Activated CD8-positive, alpha-beta memory T cell treated with anti-CD3 and anti-CD28 coated beads, Interleukin-2, amount 10 ng/mL, durations not matched to agents 7 days and 5 days (primary cell): ENCODE measurements around the gene BIN2. TPM values are rescaled to one million over a fixed set of nuclear protein-coding genes. Genes with fewer than 3 reads are reported as not detected.
"Not testable (repeated sequence)": the region's sequence is repeated elsewhere in the genome, so short reads cannot be mapped to it uniquely, and the experiment has no call there.

Source experiments
- ATAC-seq: fragments of 150-1000 bp; cut with Tn5 transposase; one replicate; pipeline ENCODE4 v1.10.0; 2021; ENCODE audit warnings: moderate library complexity
- CTCF ChIA-PET: fragments of 350-600 bp; sonication (Branson Sonifier 250); formaldehyde crosslinking; loops from one replicate; lab custom pipeline; 2021; ENCODE audit warnings: antibody characterized with exemption; lab: Charles Lee
- DNase-seq: peaks from one replicate; pipeline ENCODE4 v3.0.0-alpha.2; 2020
- H3K27ac Mint-ChIP-seq: one replicate; pipeline ENCODE4 v1.8.0; 2021; ENCODE audit warnings: mild to moderate bottlenecking, mixed read lengths
- H3K27me3 Mint-ChIP-seq: one replicate; pipeline ENCODE4 v1.8.0; 2021; ENCODE audit warnings: mixed read lengths
- H3K36me3 Mint-ChIP-seq: one replicate; pipeline ENCODE4 v1.8.0; 2021; ENCODE audit warnings: mild to moderate bottlenecking, mixed read lengths
- H3K4me1 Mint-ChIP-seq: one replicate; pipeline ENCODE4 v1.8.0; 2021; ENCODE audit warnings: mixed read lengths
- H3K4me3 Mint-ChIP-seq: one replicate; pipeline ENCODE4 v1.8.0; 2021; ENCODE audit warnings: mild to moderate bottlenecking, moderate library complexity, mixed read lengths
- H3K9me3 Mint-ChIP-seq: one replicate; pipeline ENCODE4 v1.8.0; 2022; ENCODE audit warnings: low read depth, mixed read lengths
- total RNA-seq, 2 experiments: library from RNA; stranded (reverse); gene quantifications; one replicate each; pipeline ENCODE4 v1.2.3, GENCODE V29; 2021

Gene BIN2
- total RNA-seq, 2 experiments from 2014 or later, result 109 to 147 TPM

- Mint-ChIP-seq H3K27ac (no peak overlapping the region), H3K9me3 (no peaks in the 10 kb centered on the region), H3K36me3 (peaks cover 2% of the 10 kb centered on the region), H3K4me3 (no peak overlapping the region), H3K4me1 (peaks cover 14% of the 10 kb centered on the region), H3K27me3 (peaks cover 4% of the 10 kb centered on the region)
- CTCF ChIA-PET, result interaction anchor here (1.0 to 3.6 kb wide), 7 partner anchors 10 to 89 kb away, joined by 3 to 34 read pairs (median 9); partner anchors contain the start of gene DAZAP2
- DNase-seq (no peak), ATAC-seq (no peak)
These were observed 60.6 kb downstream of the BIN2 start for GRCh38 chr12:51263341-51263740.

DNA sequence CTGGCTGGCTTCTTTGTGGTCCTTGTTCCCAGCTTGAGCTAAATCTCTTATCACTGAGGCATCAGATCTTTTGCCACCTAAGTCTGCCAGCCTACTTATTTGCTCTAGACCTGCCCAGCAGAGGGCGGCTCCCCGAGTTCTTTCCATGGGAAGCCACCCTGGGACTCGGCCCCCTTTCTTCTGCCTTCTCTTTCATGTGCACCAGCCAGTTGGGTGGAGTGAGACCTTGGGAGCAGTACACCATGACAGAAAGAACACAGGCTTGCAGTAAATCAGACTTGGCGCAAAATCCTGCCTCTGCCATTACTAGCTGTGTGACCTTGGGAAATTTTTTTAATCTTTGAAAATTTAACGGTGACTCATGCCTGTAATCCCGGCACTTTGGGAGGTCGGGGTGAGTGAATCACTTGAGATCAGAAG, 61.2 kb downstream of the BIN2 start:
- no peaks in the 10 kb centered on the region for H3K9me3 Mint-ChIP-seq
- H3K4me1 Mint-ChIP-seq, result peaks cover 14% of the 10 kb centered on the region
- CTCF ChIA-PET, result interaction anchor here (0.6 to 3.6 kb wide), 9 partner anchors 8 to 251 kb away, joined by 3 to 34 read pairs (median 4); partner anchors contain the start of genes DAZAP2 and POU6F1
- H3K27me3 Mint-ChIP-seq, result no peaks in the 10 kb centered on the region
- no peak overlapping the region for H3K4me3 Mint-ChIP-seq
- peaks cover 2% of the 10 kb centered on the region for H3K36me3 Mint-ChIP-seq
- ATAC-seq, result peak; percentile 31
- DNase-seq, result peak; percentile 51
- H3K27ac Mint-ChIP-seq, result no peak overlapping the region

DNA sequence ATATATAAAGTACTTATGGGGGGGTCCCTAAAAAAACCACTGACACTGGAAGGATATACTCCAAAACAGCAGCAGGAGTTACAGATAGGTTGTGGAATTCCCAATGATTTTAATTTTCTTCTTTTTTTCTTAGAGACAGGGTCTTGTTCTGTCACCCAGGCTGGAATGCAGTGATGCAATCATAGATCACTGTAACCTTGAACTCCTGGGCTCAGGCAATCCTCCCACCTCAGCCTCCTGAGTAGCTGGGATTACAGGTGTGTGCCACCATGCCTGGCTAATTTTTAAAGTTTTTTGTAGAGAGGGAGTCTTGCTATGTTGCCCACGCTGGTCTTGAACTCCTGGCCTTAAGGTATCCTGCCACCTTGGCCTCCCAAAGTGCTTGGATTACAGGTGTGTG, 64.4 kb downstream of the BIN2 start:
- not testable (repeated sequence) for H3K4me1 Mint-ChIP-seq, H3K9me3 Mint-ChIP-seq, H3K27me3 Mint-ChIP-seq, H3K27ac Mint-ChIP-seq, ATAC-seq, DNase-seq, H3K36me3 Mint-ChIP-seq, H3K4me3 Mint-ChIP-seq
- CTCF ChIA-PET, result interaction anchor here (1.4 kb wide), 1 partner anchor 90 kb away, joined by 3 read pairs; no protein-coding TSS in a partner anchor

DNA sequence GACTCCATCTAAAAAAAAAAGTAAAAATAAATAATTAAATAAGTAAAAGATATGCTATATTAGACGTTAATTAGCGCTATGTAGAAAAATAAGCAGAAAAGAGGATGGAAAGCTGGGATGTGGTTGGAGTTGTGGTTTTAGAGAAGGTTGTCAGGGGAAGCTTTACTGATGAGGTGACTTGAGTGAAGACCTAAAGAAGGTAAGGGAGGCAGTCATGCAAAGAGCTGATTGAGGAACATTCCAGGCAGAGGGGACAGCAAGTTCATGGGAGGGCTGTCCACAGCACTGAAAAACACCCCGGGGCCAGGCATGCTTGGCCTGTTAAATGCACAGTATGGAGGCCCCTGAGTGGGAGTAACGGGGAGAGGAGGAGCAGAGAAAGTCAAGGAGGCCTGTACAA, 69.4 kb downstream of the BIN2 start:
- Mint-ChIP-seq H3K27ac (no peak overlapping the region), H3K36me3 (no peaks in the 10 kb centered on the region), H3K4me3 (no peak overlapping the region), H3K4me1 (peaks cover 3% of the 10 kb centered on the region), H3K9me3 (no peaks in the 10 kb centered on the region), H3K27me3 (no peaks in the 10 kb centered on the region)
- CTCF ChIA-PET, result interaction anchor here (1.1 kb wide), 1 partner anchor 17 kb away, joined by 3 read pairs; no protein-coding TSS in a partner anchor
- ATAC-seq (no peak), DNase-seq (no peak)

DNA sequence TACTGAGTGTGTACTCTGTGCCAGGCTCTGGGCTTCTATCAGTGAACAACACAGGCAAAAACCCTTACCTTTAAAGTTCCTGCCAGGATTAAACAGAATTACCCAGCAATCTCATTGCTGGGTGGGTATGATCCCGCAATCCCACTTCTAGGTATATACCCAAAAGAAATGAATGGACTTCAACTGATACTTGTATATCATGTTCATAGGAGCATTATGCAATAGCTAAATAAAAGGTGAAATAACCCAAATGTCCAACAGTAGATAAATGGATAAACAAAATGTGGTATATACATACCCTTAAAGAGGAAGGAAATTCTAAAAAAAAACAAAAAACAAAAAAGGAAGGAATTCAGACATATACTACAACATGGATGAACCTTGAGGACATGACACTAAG, 70.7 kb downstream of the BIN2 start:
- DNase-seq, result no peak
- ATAC-seq, result no peak
- no peak overlapping the region for H3K27ac Mint-ChIP-seq
- H3K4me3 Mint-ChIP-seq, result no peak overlapping the region
- peaks cover 1% of the 10 kb centered on the region for H3K36me3 Mint-ChIP-seq
- H3K4me1 Mint-ChIP-seq, result peaks cover 4% of the 10 kb centered on the region
- CTCF ChIA-PET, result interaction anchor here (0.7 to 1.8 kb wide), 15 partner anchors 10 to 488 kb away, joined by 3 to 14 read pairs (median 4); partner anchors contain the start of genes DAZAP2, POU6F1 and SLC11A2
- H3K27me3 Mint-ChIP-seq, result no peaks in the 10 kb centered on the region
- H3K9me3 Mint-ChIP-seq, result no peaks in the 10 kb centered on the region

GRCh38 chr12:51247523-51248206, 76.3 kb downstream of the BIN2 start:
- Mint-ChIP-seq H3K4me1 (peaks cover 37% of the 10 kb centered on the region), H3K36me3 (peaks cover 19% of the 10 kb centered on the region), H3K27me3 (no peaks in the 10 kb centered on the region), H3K4me3 (no peak overlapping the region), H3K27ac (no peak overlapping the region), H3K9me3 (no peaks in the 10 kb centered on the region)
- no peak for ATAC-seq
- DNase-seq, result no peak
- CTCF ChIA-PET, result no interaction called here

DNA sequence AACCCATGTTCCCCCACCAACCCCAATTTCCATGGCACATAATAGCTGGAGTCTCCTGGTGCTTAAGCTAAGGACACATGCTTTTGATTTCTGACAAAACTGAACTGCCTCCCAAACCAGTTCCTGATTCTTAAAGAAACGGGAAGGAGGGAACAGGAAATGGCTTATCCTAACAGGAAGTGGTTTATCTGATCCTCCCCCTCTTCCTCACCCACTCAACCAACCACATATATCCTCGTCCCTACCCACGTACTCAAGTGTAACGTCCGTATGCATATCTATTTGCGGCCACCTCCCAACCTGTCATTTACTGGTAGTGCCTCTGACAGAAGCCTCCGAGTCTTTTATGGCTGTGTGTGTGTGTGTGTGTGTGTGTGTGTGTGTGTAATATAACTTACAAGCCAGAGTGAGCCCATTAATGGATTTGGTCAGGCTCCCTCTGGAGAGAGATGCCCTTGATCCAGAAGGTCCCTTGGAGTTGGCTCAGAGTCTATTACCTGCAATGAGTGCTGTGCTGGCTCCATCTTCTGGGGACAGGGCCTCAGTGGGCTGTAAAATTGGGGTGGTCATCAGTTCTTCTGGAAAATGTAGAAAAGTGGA, 77.6 kb downstream of the BIN2 start:
- Mint-ChIP-seq H3K9me3 (no peaks in the 10 kb centered on the region), H3K36me3 (peaks cover 28% of the 10 kb centered on the region), H3K4me1 (peaks cover 42% of the 10 kb centered on the region), H3K27me3 (no peaks in the 10 kb centered on the region), H3K27ac (peak overlapping the region; percentile 85), H3K4me3 (peak overlapping the region; percentile 11)
- peak; percentile 72 for ATAC-seq
- CTCF ChIA-PET, result interaction anchor here (1.4 to 2.4 kb wide), 3 partner anchors 16 to 481 kb away, joined by 3 to 10 read pairs (median 9); no protein-coding TSS in a partner anchor
- peak; percentile 60 for DNase-seq

GRCh38 chr12:51245476-51246253, 78.3 kb downstream of the BIN2 start:
- Mint-ChIP-seq H3K27ac (peak overlapping the region; percentile 85), H3K27me3 (no peaks in the 10 kb centered on the region), H3K4me1 (peaks cover 47% of the 10 kb centered on the region), H3K36me3 (peaks cover 35% of the 10 kb centered on the region), H3K9me3 (no peaks in the 10 kb centered on the region), H3K4me3 (no peak overlapping the region)
- ATAC-seq, result no peak
- no peak for DNase-seq
- CTCF ChIA-PET, result interaction anchor here (0.7 to 2.4 kb wide), 4 partner anchors 17 to 480 kb away, joined by 3 to 10 read pairs (median 6); no protein-coding TSS in a partner anchor

GRCh38 chr12:51244269-51244668, 79.7 kb downstream of the BIN2 start:
- H3K4me1 Mint-ChIP-seq, result peaks cover 59% of the 10 kb centered on the region
- peaks cover 45% of the 10 kb centered on the region for H3K36me3 Mint-ChIP-seq
- H3K27me3 Mint-ChIP-seq, result no peaks in the 10 kb centered on the region
- ATAC-seq (no peak), DNase-seq (no peak)
- CTCF ChIA-PET, result interaction anchor here (0.6 to 3.8 kb wide), 5 partner anchors 9 to 1069 kb away, joined by 3 to 11 read pairs (median 9); no protein-coding TSS in a partner anchor
- H3K4me3 Mint-ChIP-seq, result no peak overlapping the region
- H3K9me3 Mint-ChIP-seq, result no peaks in the 10 kb centered on the region
- H3K27ac Mint-ChIP-seq, result no peak overlapping the region

DNA sequence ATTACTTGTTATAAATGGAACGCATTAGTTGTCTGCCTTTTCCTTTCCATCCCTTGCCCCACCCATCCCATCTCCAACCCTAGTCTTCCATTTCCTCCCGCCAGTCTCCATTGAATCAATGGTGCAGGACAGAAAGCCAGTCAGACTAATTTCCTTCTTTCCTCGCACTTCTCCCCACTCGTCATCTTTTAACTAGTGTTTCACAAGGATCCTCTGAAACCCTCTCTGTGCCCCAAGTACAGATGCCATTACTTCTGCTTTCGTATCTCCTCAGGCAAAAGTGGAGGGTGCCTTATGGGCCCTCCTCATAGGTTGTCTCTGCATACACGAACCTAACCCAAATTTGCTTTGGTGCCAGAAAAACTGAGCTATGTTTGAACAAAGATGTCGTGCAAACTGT, 81.1 kb downstream of the BIN2 start:
- ATAC-seq (no peak), DNase-seq (no peak)
- H3K4me3 Mint-ChIP-seq, result no peak overlapping the region
- H3K4me1 Mint-ChIP-seq, result peaks cover 59% of the 10 kb centered on the region
- no peaks in the 10 kb centered on the region for H3K27me3 Mint-ChIP-seq
- peak overlapping the region; percentile 43 for H3K27ac Mint-ChIP-seq
- H3K9me3 Mint-ChIP-seq, result no peaks in the 10 kb centered on the region
- peaks cover 45% of the 10 kb centered on the region for H3K36me3 Mint-ChIP-seq
- CTCF ChIA-PET, result interaction anchor here (3.8 kb wide), 1 partner anchor 10 kb away, joined by 11 read pairs; no protein-coding TSS in a partner anchor

GRCh38 chr12:51242120-51242519, 81.9 kb downstream of the BIN2 start:
- no peaks in the 10 kb centered on the region for H3K9me3 Mint-ChIP-seq
- CTCF ChIA-PET, result interaction anchor here (3.8 kb wide), 1 partner anchor 11 kb away, joined by 11 read pairs; no protein-coding TSS in a partner anchor
- no peak overlapping the region for H3K27ac Mint-ChIP-seq

GRCh38 chr12:51240971-51241370, 83.0 kb downstream of the BIN2 start:
- Mint-ChIP-seq H3K4me1 (peaks cover 43% of the 10 kb centered on the region), H3K4me3 (peak overlapping the region; percentile 91), H3K27me3 (no peaks in the 10 kb centered on the region), H3K36me3 (peaks cover 40% of the 10 kb centered on the region), H3K27ac (peak overlapping the region; percentile 37), H3K9me3 (no peaks in the 10 kb centered on the region)
- DNase-seq (no peak), ATAC-seq (no peak)
- CTCF ChIA-PET, result interaction anchor here (1.0 to 3.8 kb wide), 3 partner anchors 12 to 100 kb away, joined by 3 to 11 read pairs (median 6); no protein-coding TSS in a partner anchor

More at GRCh38 chr12:51242120-51242519, 81.9 kb downstream of the BIN2 start:
- H3K27me3 Mint-ChIP-seq, result no peaks in the 10 kb centered on the region
- no peak for ATAC-seq
- DNase-seq, result no peak
- H3K4me1 Mint-ChIP-seq, result peaks cover 54% of the 10 kb centered on the region
- H3K36me3 Mint-ChIP-seq, result peaks cover 45% of the 10 kb centered on the region
- no peak overlapping the region for H3K4me3 Mint-ChIP-seq
